NOMO-1 (cell line): ENCODE data around the gene WDR35.

Source experiments
- DNase-seq, 2 experiments: peaks; one replicate each; lab custom pipeline; 2025; ENCODE audit not compliant: unreplicated experiment in 2 of 2; lab: John Stamatoyannopoulos, UW

WDR35 gene

GRCh38 chr2:19989667-19990415 is at the start of gene WDR35:
Gene WDR35, minus strand, starts transcription at chr2:19990105. Its CDS starts 90 bp downstream, at chr2:19990015.
- DNase-seq, result peak; percentile 13 to 49

GRCh38 chr2:20037660-20038059 is 47.8 kb upstream of the WDR35 start:
- DNase-seq, result no peak

- DNase-seq, result peak in 1 of 2 experiments; percentile 14
These were observed 46.2 kb upstream of the WDR35 start for GRCh38 chr2:20035955-20036666.

GRCh38 chr2:20034821-20035220 is 44.9 kb upstream of the WDR35 start:
- DNase-seq, result no peak

GRCh38 chr2:20034218-20034617 is 44.3 kb upstream of the WDR35 start:
- DNase-seq, result no peak

GRCh38 chr2:20033322-20033721 is 43.4 kb upstream of the WDR35 start:
- DNase-seq, result no peak

GRCh38 chr2:20030224-20030623 is 40.3 kb upstream of the WDR35 start:
- no peak for DNase-seq

- no peak for DNase-seq
These were observed 38.0 kb upstream of the WDR35 start for GRCh38 chr2:20027705-20028434.

- DNase-seq, result no peak
These were observed 37.4 kb upstream of the WDR35 start for GRCh38 chr2:20027260-20027677.

- peak in 1 of 2 experiments; percentile 13 for DNase-seq
These were observed 35.3 kb upstream of the WDR35 start for GRCh38 chr2:20025065-20025786.

- DNase-seq, result peak in 1 of 2 experiments; percentile 10
These were observed 33.8 kb upstream of the WDR35 start for GRCh38 chr2:20023688-20024087.

GRCh38 chr2:20021405-20022009 is 31.6 kb upstream of the WDR35 start:
- peak; percentile 7 to 19 for DNase-seq

GRCh38 chr2:20019747-20020146 is 29.8 kb upstream of the WDR35 start:
- DNase-seq, result no peak

GRCh38 chr2:20018601-20019152 is 28.8 kb upstream of the WDR35 start:
- no peak for DNase-seq

GRCh38 chr2:20016346-20016745 is 26.4 kb upstream of the WDR35 start:
- DNase-seq, result no peak

- DNase-seq, result peak; percentile 21 to 26
These were observed 25.7 kb upstream of the WDR35 start for GRCh38 chr2:20015482-20016083.

- no peak for DNase-seq
These were observed 23.4 kb upstream of the WDR35 start for GRCh38 chr2:20013126-20013849.

GRCh38 chr2:20012282-20013125 is 22.6 kb upstream of the WDR35 start, which contains the start of gene MATN3:
Gene MATN3, minus strand, starts transcription at chr2:20012668. Its CDS starts 37 bp downstream, at chr2:20012631.
- no peak for DNase-seq
